HG02798 (cell line): ENCODE results near the gene ILF3.

Experiments
- ATAC-seq: cut with Tn5 transposase; IDR thresholded peaks from one replicate; pipeline ENCODE4 v1.9.1; 2021; ENCODE audit warnings: mild to moderate bottlenecking; ENCODE audit not compliant: unreplicated experiment, poor library complexity

The ILF3 gene

GRCh38 chr19:10724573-10725071 lies 70.5 kb downstream of the ILF3 start:
- no peak for ATAC-seq

- no peak for ATAC-seq
Observed at GRCh38 chr19:10725415-10725814, 71.3 kb downstream of the ILF3 start.

- ATAC-seq: no peak
Observed at GRCh38 chr19:10726268-10726667, 72.1 kb downstream of the ILF3 start.

- ATAC-seq: no peak
Observed at GRCh38 chr19:10727685-10728201, 73.6 kb downstream of the ILF3 start.

GRCh38 chr19:10729411-10729810 lies 75.3 kb downstream of the ILF3 start:
- no peak for ATAC-seq

GRCh38 chr19:10730932-10731331 lies 76.8 kb downstream of the ILF3 start:
- ATAC-seq: no peak

GRCh38 chr19:10735741-10736140 lies 81.6 kb downstream of the ILF3 start:
- no peak for ATAC-seq

- no peak for ATAC-seq
Observed at GRCh38 chr19:10736189-10736588, 82.0 kb downstream of the ILF3 start.

GRCh38 chr19:10736916-10737551 lies 82.9 kb downstream of the ILF3 start:
- ATAC-seq: no peak

- ATAC-seq: no peak
Observed at GRCh38 chr19:10737722-10738121, 83.6 kb downstream of the ILF3 start.

GRCh38 chr19:10740798-10741197 lies 86.7 kb downstream of the ILF3 start:
- ATAC-seq: no peak
